Pancreas (tissue), 10 donors: ENCODE measurements around the gene LDLRAD1. TPM values are rescaled to one million over a fixed set of nuclear protein-coding genes. Genes with fewer than 3 reads are reported as not detected.

Experiments used
- ATAC-seq, 4 donors: fragments of 200-7000 bp; cut with Tn5 transposase; one replicate each; pipeline versions ENCODE4 v1.8.0 to v1.9.1; 2020; ENCODE audit warnings: mild to moderate bottlenecking in 4 of 4, moderate library complexity in 4 of 4
- DNase-seq, 6 donors: peaks; one replicate each; pipeline ENCODE4 v3.0.0-alpha.2; 2020
- FAIRE-seq: peaks from 2 replicates; lab custom pipeline; 2012; peaks lifted over from hg19 to GRCh38; lab: Jason Lieb, UNC
- H3K27ac ChIP-seq, 4 donors: fragments of 200-600 bp; sonication (generic); 1 replicate in 3 of 4; 2 replicates in 1 of 4; pipeline versions ENCODE4 v1.5.0 to v1.8.0; 2020
- H3K27me3 ChIP-seq, 4 donors: fragments of 200-600 bp; one replicate each; pipeline ENCODE4 v1.8.0; 2021
- H3K36me3 ChIP-seq, 3 donors: fragments of 200-600 bp; sonication (generic) in 1 of 3; one replicate each; pipeline versions ENCODE4 v1.5.0 to v1.8.0; 2020 to 2021
- H3K4me1 ChIP-seq, 3 donors: fragments of 200-600 bp; one replicate each; pipeline ENCODE4 v1.8.0; 2021
- H3K4me3 ChIP-seq, 4 donors: fragments of 200-600 bp; sonication (generic) in 2 of 4; one replicate each; pipeline versions ENCODE4 v1.5.0 to v1.8.0; 2020 to 2021
- H3K9me3 ChIP-seq, 4 donors: fragments of 200-600 bp; one replicate each; pipeline ENCODE4 v1.8.0; 2021
- CTCF ChIP-seq, 4 donors: fragments of 200-600 bp; sonication (generic) in 3 of 4; IDR thresholded peaks; one replicate each; pipeline versions ENCODE4 v1.5.0 to v1.8.0; 2021; ENCODE audit warnings: antibody characterized with exemption in 4 of 4
- WGBS, 2 donors: extraction: QIAGEN DNeasy Blood & Tissue Kit; methylation state at CpG; one replicate each; pipeline ENCODE4 v1.1.7; 2013; 5-methylcytosine and 5-hydroxymethylcytosine counted together
- intact Hi-C, 3 donors: fragments of 100-400 bp; cut with DNase I; formaldehyde crosslinking; loops; one replicate each; pipeline versions ENCODE4 v1.11.1 to v1.14.2; 2022
- polyA plus RNA-seq, 2 donors: library from polyadenylated mRNA; stranded (reverse); fragments of 200-250 nt; gene quantifications; one replicate each; pipeline ENCODE4 v1.2.3, GENCODE V29; 2013
- total RNA-seq, 6 donors: library from RNA; stranded (reverse); fragmentation: NEBNext Ultra II Directional in 4 of 6; extraction: Animal tissue kit (Norgen Biotek cat#: 25700) in 4 of 6; gene quantifications; one replicate each; pipeline versions ENCODE4 v1.2.1 to v1.2.4, GENCODE V29; 2021 to 2023
- donor health status: healthy with polysubstance abuse.
- donor health status: DM: no; HTN: no; CAD: no; lungs with moderate emphysema.
- donor health status: DM: no; HTN: no; CAD: no.
- donor health status: control.
- donor health status: control.
- donor health status: Bipolar disorder and iron deficiency.
- donor health status: DM: yes; HTN: yes; CAD: no.
- donor health status: DM: no; HTN: no; CAD: no.
- donor health status: DM: no; HTN: no; CAD: no.
- donor health status: DM: yes; HTN: yes; CAD: no.

The LDLRAD1 gene
- total and polyA plus RNA-seq, 8 donors = 0.08 to 0.29 (median 0.19) TPM; not detected in 3

GRCh38 chr1:53984726-53985125 lies 33.3 kb downstream of the LDLRAD1 start:
- intact Hi-C loops = no loop called here
- Histone ChIP-seq H3K9me3 (no peaks in the 10 kb centered on the region), H3K4me3 (no peak overlapping the region), H3K36me3 (no peaks in the 10 kb centered on the region), H3K4me1 (peaks cover 0 to 7% (median 0%) of the 10 kb centered on the region in 3 donors), H3K27ac (no peak overlapping the region), H3K27me3 (no peaks in the 10 kb centered on the region)
- TF ChIP-seq CTCF (IDR thresholded peaks at IDR 0.05) = no peak
- ATAC-seq (no peak), FAIRE-seq (no peak), DNase-seq (no peak)

- peak overlapping the region in 3 of 4 donors; percentile 19 to 42 (median 33) for H3K4me3 ChIP-seq
- H3K27ac ChIP-seq = peak overlapping the region; percentile 56 to 75 (median 72)
- no peaks in the 10 kb centered on the region for H3K27me3 ChIP-seq
- H3K36me3 ChIP-seq = no peaks in the 10 kb centered on the region
- H3K4me1 ChIP-seq = peaks cover 0 to 7% (median 0%) of the 10 kb centered on the region in 3 donors
- ATAC-seq (peak; percentile 66 to 80 (median 75)), DNase-seq (no peak), FAIRE-seq (no peak)
- 13 to 24% methylated on average over 4 of the region's 4 CpGs for whole genome bisulfite sequencing, 2 donors
- intact Hi-C loops = no loop called here
- no peak for TF ChIP-seq CTCF (IDR thresholded peaks at IDR 0.05)
- no peaks in the 10 kb centered on the region for H3K9me3 ChIP-seq
Observed at GRCh38 chr1:53982763-53983104, 35.3 kb downstream of the LDLRAD1 start.

- Histone ChIP-seq H3K27me3 (no peaks in the 10 kb centered on the region), H3K4me3 (peak overlapping the region in 3 of 4 donors; percentile 19 to 42 (median 33)), H3K36me3 (no peaks in the 10 kb centered on the region), H3K4me1 (peaks cover 0 to 7% (median 0%) of the 10 kb centered on the region in 3 donors), H3K27ac (peak overlapping the region; percentile 56 to 75 (median 72)), H3K9me3 (no peaks in the 10 kb centered on the region)
- FAIRE-seq = no peak
- WGBS, 2 donors = 38 to 40% methylated on average over 19 to 20 of the region's 20 CpGs
- ATAC-seq = peak; percentile 71 to 88 (median 84)
- intact Hi-C loops = no loop called here
- no peak for TF ChIP-seq CTCF (IDR thresholded peaks at IDR 0.05)
- DNase-seq = peak in 5 of 6 donors; percentile 16 to 63 (median 30)
Observed at GRCh38 chr1:53982034-53982762, 35.8 kb downstream of the LDLRAD1 start.

- Histone ChIP-seq H3K36me3 (no peaks in the 10 kb centered on the region), H3K4me1 (peaks cover 0 to 7% (median 0%) of the 10 kb centered on the region in 3 donors), H3K27me3 (no peaks in the 10 kb centered on the region), H3K4me3 (no peak overlapping the region), H3K27ac (no peak overlapping the region), H3K9me3 (no peaks in the 10 kb centered on the region)
- TF ChIP-seq CTCF (IDR thresholded peaks at IDR 0.05) = no peak
- ATAC-seq (no peak), DNase-seq (no peak), FAIRE-seq (no peak)
- intact Hi-C loops = no loop called here
- WGBS, 2 donors = 93 to 96% methylated on average over 6 of the region's 6 CpGs
Observed at GRCh38 chr1:53981220-53981619, 36.8 kb downstream of the LDLRAD1 start.
